Measurements from ENCODE around the gene GMPR2.

GMPR2 gene

DNA sequence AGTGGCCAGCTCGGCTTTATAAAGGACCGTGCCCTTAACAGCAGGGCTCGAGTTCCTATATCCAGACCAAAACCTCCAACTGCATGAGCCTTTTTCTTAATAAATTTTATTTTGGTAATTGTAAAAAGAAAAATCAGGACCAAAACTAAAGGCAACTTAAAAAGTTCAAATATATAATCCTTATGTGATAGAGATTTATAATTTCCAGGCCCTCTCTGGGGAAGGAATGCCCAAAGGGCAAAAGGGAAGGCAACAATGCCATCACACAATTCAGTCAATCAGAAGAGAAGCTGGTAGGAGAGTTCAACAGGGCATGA is 43.7 kb upstream of the GMPR2 start:
- DNase-seq (ENCODE audit: insufficient read length, low spot score) (no peak), FAIRE-seq (no peak)
- TF ChIP-seq SPI1 (IDR thresholded peaks at IDR 0.05; ENCODE audit: low read depth, low read length) (no peak), POLR2A (IDR thresholded peaks at IDR 0.05; ENCODE audit: low read depth, low read length) (no peak), POU2F2 (IDR thresholded peaks at IDR 0.05; ENCODE audit: low read depth, low read length) (no peak), POLR2AphosphoS5 (IDR thresholded peaks at IDR 0.05; ENCODE audit: low read depth, low read length) (no peak), TAF1 (IDR thresholded peaks at IDR 0.05; ENCODE audit: low read depth, low read length) (no peak), PAX5 (IDR thresholded peaks at IDR 0.05; ENCODE audit: insufficient read depth, low read length, severe bottlenecking) (no peak)

DNA sequence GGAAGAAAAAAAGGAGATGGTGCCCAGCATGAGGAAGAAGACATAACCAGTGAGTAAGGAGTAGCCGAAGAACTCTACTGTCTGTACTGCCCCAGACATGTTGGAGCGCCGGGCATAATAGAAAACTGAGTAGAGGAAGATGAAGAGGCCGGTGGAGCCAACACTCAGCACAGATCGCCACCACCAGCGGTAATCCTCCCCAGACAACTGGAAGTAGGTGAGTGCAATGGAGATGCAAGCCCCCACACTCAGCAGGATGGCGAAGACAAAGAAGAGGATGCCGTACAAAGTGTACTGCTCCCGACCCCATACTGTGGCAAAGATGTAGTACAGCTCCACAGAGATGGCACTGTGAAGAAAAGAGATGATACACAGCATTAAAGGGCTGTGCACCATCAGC is 43.3 kb upstream of the GMPR2 start:
- no peak for FAIRE-seq
- TF ChIP-seq POLR2AphosphoS5 (IDR thresholded peaks at IDR 0.05; ENCODE audit: low read depth, low read length) (no peak), POLR2A (IDR thresholded peaks at IDR 0.05; ENCODE audit: low read depth, low read length) (no peak), SPI1 (IDR thresholded peaks at IDR 0.05; ENCODE audit: low read depth, low read length) (no peak), TAF1 (IDR thresholded peaks at IDR 0.05; ENCODE audit: low read depth, low read length) (no peak), PAX5 (IDR thresholded peaks at IDR 0.05; ENCODE audit: insufficient read depth, low read length, severe bottlenecking) (no peak), POU2F2 (IDR thresholded peaks at IDR 0.05; ENCODE audit: low read depth, low read length) (no peak)
- no peak for DNase-seq (ENCODE audit: insufficient read length, low spot score)

DNA sequence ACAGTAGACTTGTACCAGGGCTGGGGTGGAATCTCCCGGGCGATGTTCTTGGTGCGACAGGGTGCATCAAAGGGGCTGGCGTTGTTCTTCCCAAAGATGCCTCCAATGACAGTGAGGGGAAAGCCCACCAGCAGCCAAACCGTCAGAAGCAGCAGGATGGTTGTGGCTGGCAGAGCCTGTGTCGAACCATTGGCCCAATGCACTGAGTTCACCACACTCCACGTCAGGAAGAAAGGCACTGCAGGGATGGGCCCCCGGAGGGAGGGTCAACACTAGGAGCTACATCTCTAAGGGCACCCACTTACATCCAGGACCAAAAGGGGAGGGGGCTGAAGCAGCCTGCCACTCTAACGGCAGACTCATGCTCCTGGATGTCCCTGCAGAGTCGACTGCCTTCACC is 42.3 kb upstream of the GMPR2 start:
- DNase-seq (ENCODE audit: insufficient read length, low spot score) (no peak), FAIRE-seq (no peak)
- TF ChIP-seq SPI1 (IDR thresholded peaks at IDR 0.05; ENCODE audit: low read depth, low read length) (no peak), PAX5 (IDR thresholded peaks at IDR 0.05; ENCODE audit: insufficient read depth, low read length, severe bottlenecking) (no peak)

DNA sequence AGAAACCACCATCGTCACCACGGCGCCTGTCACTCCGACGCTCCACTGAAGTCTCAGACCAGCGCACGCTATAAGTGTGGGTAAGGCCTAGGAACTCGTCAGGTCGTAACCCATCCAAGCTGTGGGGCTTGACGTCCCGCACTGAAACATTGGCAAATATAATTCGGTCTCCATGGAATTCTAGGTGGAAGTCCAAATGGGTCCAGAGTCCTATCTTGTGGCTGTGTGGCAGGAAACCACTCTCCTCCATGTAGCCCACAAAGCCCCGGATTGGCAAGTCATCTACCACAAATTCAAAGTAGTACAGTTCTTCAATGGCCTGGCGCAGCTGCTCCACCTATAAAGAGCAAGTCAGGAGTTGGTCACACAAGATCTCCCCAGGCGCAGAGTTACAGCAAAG is 39.8 kb upstream of the GMPR2 start:
- no peak for TF ChIP-seq POLR2AphosphoS5 (IDR thresholded peaks at IDR 0.05; ENCODE audit: low read depth, low read length)
- no peak for TF ChIP-seq SPI1 (IDR thresholded peaks at IDR 0.05; ENCODE audit: low read depth, low read length)
- no peak for TF ChIP-seq TAF1 (IDR thresholded peaks at IDR 0.05; ENCODE audit: low read depth, low read length)
- no peak for TF ChIP-seq POU2F2 (IDR thresholded peaks at IDR 0.05; ENCODE audit: low read depth, low read length)
- no peak for TF ChIP-seq PAX5 (IDR thresholded peaks at IDR 0.05; ENCODE audit: insufficient read depth, low read length, severe bottlenecking)
- no peak for TF ChIP-seq POLR2A (IDR thresholded peaks at IDR 0.05; ENCODE audit: low read depth, low read length)
- DNase-seq (ENCODE audit: insufficient read length, low spot score) (no peak), FAIRE-seq (no peak)

DNA sequence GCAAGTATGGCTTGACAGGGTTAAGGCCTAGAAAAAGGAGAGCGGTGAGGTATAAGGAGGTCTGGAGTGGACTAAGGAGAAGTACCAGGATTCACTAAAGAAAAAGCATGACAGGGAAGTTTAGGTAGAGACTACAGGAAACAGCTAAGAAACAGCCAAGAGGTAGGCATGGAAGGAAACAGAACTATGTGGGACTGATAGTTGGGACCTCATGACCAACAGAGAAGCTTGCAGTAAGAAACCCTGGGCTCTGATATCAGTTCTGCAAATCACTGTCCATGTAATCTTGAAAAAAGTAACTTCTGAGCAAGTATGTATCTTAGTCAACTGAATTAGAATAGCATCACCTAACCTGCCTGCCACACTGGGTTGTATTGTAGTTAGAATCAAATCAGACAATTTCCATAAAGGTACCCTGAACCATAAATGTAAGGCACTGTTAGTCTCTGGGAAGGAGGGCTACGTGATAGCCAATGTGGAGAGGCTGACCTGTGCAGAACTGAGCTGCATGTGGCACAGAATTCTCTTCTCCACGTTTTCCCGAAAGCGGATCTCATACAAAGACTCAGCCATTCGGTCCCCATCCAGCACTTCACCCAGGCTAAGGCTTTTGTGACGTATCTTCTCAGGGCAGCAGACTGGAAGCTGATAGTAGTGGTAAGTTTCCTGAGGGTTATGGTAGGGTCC is 38.4 kb upstream of the GMPR2 start:
- FAIRE-seq, result no peak
- no peak for DNase-seq (ENCODE audit: insufficient read length, low spot score)
- TF ChIP-seq POLR2A (IDR thresholded peaks at IDR 0.05; ENCODE audit: low read depth, low read length) (no peak), PAX5 (IDR thresholded peaks at IDR 0.05; ENCODE audit: insufficient read depth, low read length, severe bottlenecking) (no peak), SPI1 (IDR thresholded peaks at IDR 0.05; ENCODE audit: low read depth, low read length) (no peak), POU2F2 (IDR thresholded peaks at IDR 0.05; ENCODE audit: low read depth, low read length) (no peak), TAF1 (IDR thresholded peaks at IDR 0.05; ENCODE audit: low read depth, low read length) (no peak), POLR2AphosphoS5 (IDR thresholded peaks at IDR 0.05; ENCODE audit: low read depth, low read length) (no peak)

DNA sequence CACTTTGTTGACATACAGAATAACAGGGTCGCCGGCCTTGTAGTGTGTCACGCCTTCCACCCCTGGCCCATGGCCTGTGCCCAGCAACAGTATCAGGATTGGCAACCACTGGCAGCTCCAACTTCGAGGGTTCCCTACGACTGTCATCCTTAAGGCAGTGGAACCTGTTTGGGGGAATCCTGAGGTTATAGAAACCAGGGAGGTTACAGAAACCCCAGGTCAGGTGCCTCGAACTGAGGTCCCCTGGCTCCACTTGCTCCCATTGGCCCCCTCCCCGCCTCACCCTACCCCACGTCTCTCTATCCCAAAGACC is 37.9 kb upstream of the GMPR2 start:
- DNase-seq (ENCODE audit: insufficient read length, low spot score), result no peak
- FAIRE-seq, result no peak
- no peak for TF ChIP-seq POLR2AphosphoS5 (IDR thresholded peaks at IDR 0.05; ENCODE audit: low read depth, low read length)
- no peak for TF ChIP-seq POLR2A (IDR thresholded peaks at IDR 0.05; ENCODE audit: low read depth, low read length)
- TF ChIP-seq PAX5 (IDR thresholded peaks at IDR 0.05; ENCODE audit: insufficient read depth, low read length, severe bottlenecking), result no peak
- TF ChIP-seq POU2F2 (IDR thresholded peaks at IDR 0.05; ENCODE audit: low read depth, low read length), result no peak
- TF ChIP-seq SPI1 (IDR thresholded peaks at IDR 0.05; ENCODE audit: low read depth, low read length), result no peak
- TF ChIP-seq TAF1 (IDR thresholded peaks at IDR 0.05; ENCODE audit: low read depth, low read length), result no peak

DNA sequence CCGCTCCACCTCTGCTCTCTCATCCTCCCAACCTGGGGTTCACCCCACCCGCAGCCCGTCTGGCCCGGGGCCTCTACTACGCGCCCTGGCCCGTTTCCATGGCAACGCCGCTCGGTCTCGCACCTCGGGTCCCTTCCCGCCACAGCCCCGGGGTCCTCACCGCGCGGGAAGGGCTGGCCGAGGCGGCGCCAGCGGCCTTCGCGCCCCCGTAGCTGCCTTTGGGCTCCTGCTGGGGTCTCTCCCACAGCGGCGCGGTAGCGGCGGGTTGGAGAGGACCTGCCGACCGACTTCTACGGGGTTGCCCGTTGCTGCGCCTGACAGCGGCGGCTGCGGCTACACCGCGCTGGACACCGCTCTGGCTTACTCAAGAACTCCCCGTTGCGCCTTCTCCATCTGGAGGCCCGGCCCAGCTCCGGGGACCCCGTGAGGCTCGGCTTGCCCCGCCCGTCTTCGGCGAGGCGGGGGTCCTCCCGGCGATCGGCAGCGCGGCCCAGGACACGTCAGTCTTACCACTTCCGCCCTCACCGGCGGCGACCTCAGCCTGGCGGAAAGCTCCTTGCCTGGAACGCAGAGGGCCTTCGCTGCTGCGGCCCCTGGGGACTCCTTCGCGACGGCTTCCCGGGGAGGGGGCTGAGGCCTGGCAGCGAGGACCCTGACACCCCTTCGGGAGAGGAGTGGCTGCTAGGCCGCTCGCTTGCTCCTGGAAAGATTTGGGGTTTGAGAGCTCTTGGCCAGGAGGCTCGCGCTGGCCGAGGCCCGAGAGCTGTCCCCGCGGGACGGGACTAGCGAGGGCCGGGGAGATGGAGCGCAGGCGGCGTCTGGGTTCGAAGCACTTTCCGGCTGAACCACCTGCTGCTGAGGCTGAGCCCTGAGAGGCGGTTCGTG is 37.3 kb upstream of the GMPR2 start, which contains the start of gene TM9SF1:
Gene TM9SF1, minus strand, starts transcription at position 256 of the 885 bp plus-strand sequence. CDS start 422 bp downstream, outside the sequence.
- no peak; the same call in 1 of the 2 replicates for TF ChIP-seq TAF1 (IDR thresholded peaks at IDR 0.05; ENCODE audit: low read depth, low read length)
- peak; percentile 45; the same call in 1 of the 2 replicates for TF ChIP-seq POLR2AphosphoS5 (IDR thresholded peaks at IDR 0.05; ENCODE audit: low read depth, low read length)
- TF ChIP-seq SPI1 (IDR thresholded peaks at IDR 0.05; ENCODE audit: low read depth, low read length), result peak; percentile 35; the same call in 1 of the 2 replicates
- peak; percentile 12; the same call in 1 of the 2 replicates for TF ChIP-seq POU2F2 (IDR thresholded peaks at IDR 0.05; ENCODE audit: low read depth, low read length)
- TF ChIP-seq PAX5 (IDR thresholded peaks at IDR 0.05; ENCODE audit: insufficient read depth, low read length, severe bottlenecking), result no peak
- peak; percentile 54; the same call in 1 of the 2 replicates for TF ChIP-seq POLR2A (IDR thresholded peaks at IDR 0.05; ENCODE audit: low read depth, low read length)
- FAIRE-seq, result peak; percentile 96
- DNase-seq (ENCODE audit: insufficient read length, low spot score), result peak; percentile 95

DNA sequence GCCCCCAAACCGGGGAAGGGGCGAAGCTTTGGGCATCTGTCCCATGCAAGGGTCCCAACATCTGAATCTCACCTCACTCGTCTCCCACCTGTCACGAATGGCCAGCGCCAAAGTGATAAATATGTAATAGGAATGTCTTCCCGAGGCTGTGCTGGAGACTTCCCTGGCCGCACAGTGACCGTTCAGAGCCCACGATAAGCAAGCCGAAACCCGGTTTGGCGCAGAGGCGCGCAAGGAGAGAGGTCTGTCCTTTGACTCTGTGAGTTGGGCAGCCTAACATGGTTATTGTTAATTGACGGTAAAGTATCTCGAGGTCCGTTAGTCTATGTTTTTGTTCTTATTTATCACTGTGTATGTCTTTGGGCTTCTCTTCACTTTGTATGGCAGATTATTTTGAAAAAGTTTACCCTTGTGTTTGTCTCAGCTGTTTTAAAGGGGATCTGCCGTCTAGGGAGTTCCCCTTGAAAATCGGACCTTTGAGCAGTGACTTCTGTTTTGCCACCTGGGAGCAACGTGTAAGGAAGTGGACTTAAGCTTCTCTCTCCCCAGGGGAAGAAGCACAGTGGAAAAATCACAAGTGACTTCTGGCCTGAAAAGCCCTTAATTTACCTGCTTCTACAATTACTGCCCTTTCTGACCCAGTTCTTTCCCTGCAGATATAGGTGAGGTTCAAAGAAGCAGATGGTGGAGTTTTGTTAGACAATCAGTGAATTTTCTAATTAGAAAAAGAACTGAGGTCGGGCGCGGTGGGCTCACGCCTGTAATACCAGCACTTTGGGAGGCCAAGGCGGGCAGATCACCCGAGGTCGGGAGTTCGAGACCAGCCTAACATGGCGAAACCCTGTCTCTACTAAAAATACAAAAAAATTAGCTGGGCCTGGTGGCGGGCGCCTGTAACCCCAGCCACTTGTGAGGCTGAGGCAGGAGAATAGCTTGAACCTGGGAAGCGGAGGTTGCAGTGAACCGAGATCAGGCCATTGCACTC is 36.4 kb upstream of the GMPR2 start:
- TF ChIP-seq SPI1 (IDR thresholded peaks at IDR 0.05; ENCODE audit: low read depth, low read length), result peak; percentile 70
- no peak for TF ChIP-seq POLR2A (IDR thresholded peaks at IDR 0.05; ENCODE audit: low read depth, low read length)
- DNase-seq (ENCODE audit: insufficient read length, low spot score) (no peak), FAIRE-seq (no peak)

DNA sequence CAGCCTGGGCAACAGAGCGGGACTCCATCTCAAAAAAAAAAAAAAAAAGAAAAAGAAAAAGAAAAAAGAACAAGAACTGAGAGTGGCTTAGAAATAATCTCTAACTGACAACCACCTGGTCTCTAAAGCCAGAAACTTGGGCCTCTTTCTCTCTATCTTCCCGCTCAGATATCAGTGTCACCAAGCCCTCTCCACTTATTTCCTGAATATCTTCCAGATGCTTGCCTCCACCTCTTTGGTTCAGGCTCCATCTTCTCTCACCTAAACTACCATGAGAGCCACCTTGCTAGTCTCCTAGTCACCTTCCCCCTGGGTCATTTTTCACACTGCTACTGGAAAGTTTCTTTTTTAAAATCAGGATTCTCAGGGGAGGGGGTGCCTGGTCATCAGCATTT is 35.7 kb upstream of the GMPR2 start:
- FAIRE-seq, result no peak
- TF ChIP-seq TAF1 (IDR thresholded peaks at IDR 0.05; ENCODE audit: low read depth, low read length) (no peak), POLR2AphosphoS5 (IDR thresholded peaks at IDR 0.05; ENCODE audit: low read depth, low read length) (no peak), SPI1 (IDR thresholded peaks at IDR 0.05; ENCODE audit: low read depth, low read length) (0 out of 2 replicates have a peak, but pooled peaks have one; percentile 0)

More for the DNA sequence above, 35.7 kb upstream of the GMPR2 start:
- DNase-seq (ENCODE audit: insufficient read length, low spot score), result no peak

Data from GM12891 (cell line).